Central memory CD4-positive, alpha-beta T cell (primary cell): ENCODE measurements around the gene SLC12A1.
"Not testable (repeated sequence)": the region's sequence is repeated elsewhere in the genome, so short reads cannot be mapped to it uniquely, and the experiment has no call there.

Source experiments
- DNase-seq: peaks from one replicate; pipeline ENCODE4 v3.0.0; 2022

SLC12A1 gene

GRCh38 chr15:48315041-48315440 is 108.9 kb downstream of the SLC12A1 start:
- no peak for DNase-seq

GRCh38 chr15:48317221-48317620 is 111.1 kb downstream of the SLC12A1 start:
- DNase-seq: no peak

GRCh38 chr15:48318131-48318530 is 112.0 kb downstream of the SLC12A1 start:
- no peak for DNase-seq

GRCh38 chr15:48323294-48323693 is 117.2 kb downstream of the SLC12A1 start:
- no peak for DNase-seq

- DNase-seq: no peak
Measured at GRCh38 chr15:48324949-48325348, 118.8 kb downstream of the SLC12A1 start.

GRCh38 chr15:48325400-48325799 is 119.3 kb downstream of the SLC12A1 start:
- no peak for DNase-seq

- DNase-seq: not testable (repeated sequence)
Measured at GRCh38 chr15:48326180-48326579, 120.1 kb downstream of the SLC12A1 start.

GRCh38 chr15:48330105-48330785 is 124.1 kb downstream of the SLC12A1 start:
- no peak for DNase-seq

- peak; percentile 84 for DNase-seq
Measured at GRCh38 chr15:48330855-48331795, 125.0 kb downstream of the SLC12A1 start, which contains the start of gene DUT. Gene DUT (plus strand): TSS chr15:48331429. CDS start chr15:48331516, 87 bp downstream.

- peak; percentile 68 for DNase-seq
Measured at GRCh38 chr15:48331796-48332641, 125.9 kb downstream of the SLC12A1 start.

GRCh38 chr15:48332642-48333034 is 126.5 kb downstream of the SLC12A1 start:
- no peak for DNase-seq

GRCh38 chr15:48333540-48333939 is 127.4 kb downstream of the SLC12A1 start:
- DNase-seq: no peak

- no peak for DNase-seq
Measured at GRCh38 chr15:48334260-48334659, 128.2 kb downstream of the SLC12A1 start.

GRCh38 chr15:48336940-48337339 is 130.8 kb downstream of the SLC12A1 start:
- DNase-seq: no peak

- DNase-seq: no peak
Measured at GRCh38 chr15:48337607-48338006, 131.5 kb downstream of the SLC12A1 start.

- DNase-seq: no peak
Measured at GRCh38 chr15:48340111-48340510, 134.0 kb downstream of the SLC12A1 start.

GRCh38 chr15:48343865-48344264 is 137.8 kb downstream of the SLC12A1 start:
- no peak for DNase-seq

GRCh38 chr15:48345516-48345915 is 139.4 kb downstream of the SLC12A1 start:
- no peak for DNase-seq

GRCh38 chr15:48352474-48353072 is 146.5 kb downstream of the SLC12A1 start:
- DNase-seq: peak; percentile 47
